ENCODE measurements around the gene ADI1. TPM values are rescaled to one million over a fixed set of nuclear protein-coding genes. Genes with fewer than 3 reads are reported as not detected.

The ADI1 gene
- total and polyA plus RNA-seq, 10 of the 15 experiments (the other 5 are each of a cell fraction or from before 2014, with no cell fraction given) = 4.4 to 78.7 (median 17.2) TPM

GRCh38 chr2:3469486-3469885, 49.8 kb downstream of the ADI1 start:
- ATAC-seq (no peak), FAIRE-seq (no peak), DNase-seq (ENCODE audit: low read depth, low spot score) (no peak)
- H3K4me2 ChIP-seq (ENCODE audit: control insufficient read depth, insufficient read depth) = no peak overlapping the region
- no peaks in the 10 kb centered on the region for H4K20me1 ChIP-seq (ENCODE audit: control insufficient read depth, insufficient read depth)
- RAD21 ChIA-PET (ENCODE audit: unreplicated experiment) = no interaction called here
- H3K79me2 ChIP-seq (ENCODE audit: control insufficient read depth, insufficient read depth, low read length) = no peaks in the 10 kb centered on the region
- peaks cover 0 to 4% of the 10 kb centered on the region in 2 experiments; a peak in 2 of 4 replicates for H3K36me3 ChIP-seq (ENCODE audit: control insufficient read depth in 2 of 2, insufficient read depth in 2 of 2, low read length in 1 of 2)
- 89% methylated on average over 7 of the region's 7 CpGs for WGBS (ENCODE audit: insufficient coverage, insufficient replicate concordance, low lambda C conversion rate, missing lambda C conversion rate)
- SMC1A ChIA-PET (ENCODE audit: uncharacterized antibody, unreplicated experiment) = no interaction called here
- no peak overlapping the region for H3K9ac ChIP-seq (ENCODE audit: control insufficient read depth, insufficient read depth, low read length)
- POLR2A ChIA-PET = no interaction called here
- H3K4me1 ChIP-seq (ENCODE audit: control insufficient read depth, insufficient read depth, low read length) = no peaks in the 10 kb centered on the region
- CTCF ChIA-PET = no interaction called here
- no peak overlapping the region for H3K4me3 ChIP-seq
- TF ChIP-seq ZNF217 (IDR thresholded peaks at IDR 0.05) (no peak), TCF12 (IDR thresholded peaks at IDR 0.05; ENCODE audit: low read depth, low read length) (no peak), ATF7 (IDR thresholded peaks at IDR 0.05; ENCODE audit: low read depth) (no peak), POLR2A (IDR thresholded peaks at IDR 0.05; ENCODE audit: low read depth, low read length) (no peak), BCLAF1 (IDR thresholded peaks at IDR 0.05) (no peak), ZBTB40 (IDR thresholded peaks at IDR 0.05; ENCODE audit: borderline replicate concordance) (no peak), DPF2 (IDR thresholded peaks at IDR 0.05) (no peak), BMI1 (IDR thresholded peaks at IDR 0.05; ENCODE audit: borderline replicate concordance) (no peak), ATF3 (IDR thresholded peaks at IDR 0.05; ENCODE audit: borderline replicate concordance, extremely low read depth, low read depth, low read length) (no peak), IRF4 (IDR thresholded peaks at IDR 0.05; ENCODE audit: low read depth, low read length) (no peak), IKZF2 (IDR thresholded peaks at IDR 0.05) (no peak), SMAD5 (IDR thresholded peaks at IDR 0.05; ENCODE audit: low read depth) (no peak)
- intact Hi-C loops (cut with micrococcal nuclease; ENCODE audit: unreplicated experiment) (no loop called here), in situ Hi-C loops (cut with MboI) (loop anchor here (25.0 kb wide), 1 partner anchor 1357 kb away; no protein-coding TSS in a partner anchor)
- no peaks in the 10 kb centered on the region for H3K27me3 ChIP-seq (replicated peaks in 1 of 2; ENCODE audit: control insufficient read depth in 2 of 2, insufficient read depth in 2 of 2, low read length in 1 of 2)
- H2AFZ ChIP-seq (ENCODE audit: control insufficient read depth, low read depth, low read length) = no peak overlapping the region
- no peak overlapping the region for H3K27ac ChIP-seq (ENCODE audit: control insufficient read depth, insufficient read depth)
- no TSS peak for BruUV-seq (replicated peaks)
- H3K9me3 ChIP-seq (replicated peaks; ENCODE audit: control insufficient read depth, insufficient read depth, low read length) = no peaks in the 10 kb centered on the region
